Parathyroid adenoma (tissue), 2 donors: ENCODE data around the gene RAMACL.

Source experiments
- H2AFZ ChIP-seq: fragments of 300-600 bp; sonication (generic); one replicate; pipeline ENCODE4 v1.7.0; 2017; ENCODE audit warnings: antibody characterized with exemption, mild to moderate bottlenecking
- H3K27ac ChIP-seq: fragments of 300-600 bp; sonication (generic); one replicate; pipeline ENCODE4 v1.7.0; 2017
- H3K27me3 ChIP-seq: fragments of 300-600 bp; sonication (generic); one replicate; pipeline ENCODE4 v1.7.0; 2017; ENCODE audit warnings: low read length; ENCODE audit not compliant: control insufficient read depth, insufficient read depth
- H3K36me3 ChIP-seq: fragments of 300-600 bp; sonication (generic); one replicate; pipeline ENCODE4 v1.7.0; 2017; ENCODE audit warnings: low read length; ENCODE audit not compliant: control insufficient read depth, insufficient read depth
- H3K4me1 ChIP-seq: fragments of 300-600 bp; sonication (generic); one replicate; pipeline ENCODE4 v1.7.0; 2017; ENCODE audit warnings: control low read depth
- H3K4me2 ChIP-seq: fragments of 300-600 bp; sonication (generic); one replicate; pipeline ENCODE4 v1.7.0; 2017; ENCODE audit warnings: low read length
- H3K4me3 ChIP-seq: fragments of 300-600 bp; sonication (generic); one replicate; pipeline ENCODE4 v1.7.0; 2017; ENCODE audit warnings: low read depth, low read length
- H3K79me2 ChIP-seq: fragments of 300-600 bp; sonication (generic); one replicate; pipeline ENCODE4 v1.7.0; 2017; ENCODE audit warnings: control low read depth
- H3K9ac ChIP-seq: fragments of 300-600 bp; sonication (generic); one replicate; pipeline ENCODE4 v1.7.0; 2017; ENCODE audit warnings: mild to moderate bottlenecking
- H3K9me3 ChIP-seq: fragments of 300-600 bp; sonication (generic); one replicate; pipeline ENCODE4 v1.7.0; 2017; ENCODE audit warnings: low read length; ENCODE audit not compliant: control insufficient read depth
- TF ChIP-seq, protein P1 (sequence below): fragments of 300-600 bp; sonication (generic); IDR thresholded peaks from one replicate; pipeline ENCODE4 v1.7.0; 2017; ENCODE audit warnings: antibody characterized with exemption, mild to moderate bottlenecking
- donor health status: primary hyperparathyroidism.

RAMACL gene

GRCh38 chr6:166575205-166575604, 11.3 kb downstream of the RAMACL start:
- no peaks in the 10 kb centered on the region for H3K36me3 ChIP-seq
- H3K27ac ChIP-seq = no peak overlapping the region
- H3K4me3 ChIP-seq = no peak overlapping the region
- no peaks in the 10 kb centered on the region for H3K27me3 ChIP-seq
- H3K9ac ChIP-seq = no peak overlapping the region
- H3K79me2 ChIP-seq = peaks cover 54% of the 10 kb centered on the region
- no peak overlapping the region for H2AFZ ChIP-seq
- H3K4me1 ChIP-seq = peaks cover 20% of the 10 kb centered on the region
- no peak overlapping the region for H3K4me2 ChIP-seq
- TF ChIP-seq, protein P1, sequence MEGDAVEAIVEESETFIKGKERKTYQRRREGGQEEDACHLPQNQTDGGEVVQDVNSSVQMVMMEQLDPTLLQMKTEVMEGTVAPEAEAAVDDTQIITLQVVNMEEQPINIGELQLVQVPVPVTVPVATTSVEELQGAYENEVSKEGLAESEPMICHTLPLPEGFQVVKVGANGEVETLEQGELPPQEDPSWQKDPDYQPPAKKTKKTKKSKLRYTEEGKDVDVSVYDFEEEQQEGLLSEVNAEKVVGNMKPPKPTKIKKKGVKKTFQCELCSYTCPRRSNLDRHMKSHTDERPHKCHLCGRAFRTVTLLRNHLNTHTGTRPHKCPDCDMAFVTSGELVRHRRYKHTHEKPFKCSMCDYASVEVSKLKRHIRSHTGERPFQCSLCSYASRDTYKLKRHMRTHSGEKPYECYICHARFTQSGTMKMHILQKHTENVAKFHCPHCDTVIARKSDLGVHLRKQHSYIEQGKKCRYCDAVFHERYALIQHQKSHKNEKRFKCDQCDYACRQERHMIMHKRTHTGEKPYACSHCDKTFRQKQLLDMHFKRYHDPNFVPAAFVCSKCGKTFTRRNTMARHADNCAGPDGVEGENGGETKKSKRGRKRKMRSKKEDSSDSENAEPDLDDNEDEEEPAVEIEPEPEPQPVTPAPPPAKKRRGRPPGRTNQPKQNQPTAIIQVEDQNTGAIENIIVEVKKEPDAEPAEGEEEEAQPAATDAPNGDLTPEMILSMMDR = no peak
- no peaks in the 10 kb centered on the region for H3K9me3 ChIP-seq

DNA sequence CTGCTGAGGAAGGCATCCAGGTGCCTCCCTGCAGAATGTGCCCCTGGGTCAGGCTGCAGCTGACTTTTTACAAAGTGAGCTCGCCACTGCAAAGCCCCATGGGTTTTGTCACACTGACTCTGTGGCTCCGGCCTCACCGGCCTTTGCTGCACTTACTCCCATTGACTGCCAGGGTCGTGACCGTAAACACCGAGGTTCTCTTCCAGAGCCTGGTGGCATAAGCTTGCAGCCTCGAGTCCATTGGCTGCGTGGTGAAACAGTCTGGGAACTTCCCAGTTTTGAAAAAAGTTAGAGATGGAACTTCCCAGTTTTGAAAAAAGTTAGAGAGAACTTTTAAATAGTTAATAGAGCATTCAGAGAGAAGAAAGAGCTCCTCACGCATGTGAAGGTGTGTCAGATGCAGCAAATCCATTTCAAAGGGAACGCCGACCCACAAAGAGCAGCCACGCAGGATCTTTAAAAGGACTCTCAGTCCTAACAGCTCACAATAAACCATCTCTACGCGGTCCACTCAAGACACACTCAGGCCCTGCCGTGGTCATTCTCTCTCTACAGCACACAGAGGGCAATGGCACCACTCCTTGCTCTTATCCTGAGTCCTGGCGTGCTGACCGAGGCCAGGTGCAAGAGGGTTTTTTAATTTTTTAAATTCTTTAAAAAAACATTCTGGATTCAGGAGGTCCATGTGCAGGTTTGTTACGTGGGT, 12.8 kb downstream of the RAMACL start:
- no peak overlapping the region for H2AFZ ChIP-seq
- no peak overlapping the region for H3K27ac ChIP-seq
- no peaks in the 10 kb centered on the region for H3K36me3 ChIP-seq
- no peak overlapping the region for H3K9ac ChIP-seq
- H3K4me1 ChIP-seq = peaks cover 21% of the 10 kb centered on the region
- H3K27me3 ChIP-seq = no peaks in the 10 kb centered on the region
- H3K79me2 ChIP-seq = peaks cover 55% of the 10 kb centered on the region
- no peak overlapping the region for H3K4me3 ChIP-seq
- H3K4me2 ChIP-seq = no peak overlapping the region
- TF ChIP-seq, protein P1 = no peak
- H3K9me3 ChIP-seq = no peaks in the 10 kb centered on the region

DNA sequence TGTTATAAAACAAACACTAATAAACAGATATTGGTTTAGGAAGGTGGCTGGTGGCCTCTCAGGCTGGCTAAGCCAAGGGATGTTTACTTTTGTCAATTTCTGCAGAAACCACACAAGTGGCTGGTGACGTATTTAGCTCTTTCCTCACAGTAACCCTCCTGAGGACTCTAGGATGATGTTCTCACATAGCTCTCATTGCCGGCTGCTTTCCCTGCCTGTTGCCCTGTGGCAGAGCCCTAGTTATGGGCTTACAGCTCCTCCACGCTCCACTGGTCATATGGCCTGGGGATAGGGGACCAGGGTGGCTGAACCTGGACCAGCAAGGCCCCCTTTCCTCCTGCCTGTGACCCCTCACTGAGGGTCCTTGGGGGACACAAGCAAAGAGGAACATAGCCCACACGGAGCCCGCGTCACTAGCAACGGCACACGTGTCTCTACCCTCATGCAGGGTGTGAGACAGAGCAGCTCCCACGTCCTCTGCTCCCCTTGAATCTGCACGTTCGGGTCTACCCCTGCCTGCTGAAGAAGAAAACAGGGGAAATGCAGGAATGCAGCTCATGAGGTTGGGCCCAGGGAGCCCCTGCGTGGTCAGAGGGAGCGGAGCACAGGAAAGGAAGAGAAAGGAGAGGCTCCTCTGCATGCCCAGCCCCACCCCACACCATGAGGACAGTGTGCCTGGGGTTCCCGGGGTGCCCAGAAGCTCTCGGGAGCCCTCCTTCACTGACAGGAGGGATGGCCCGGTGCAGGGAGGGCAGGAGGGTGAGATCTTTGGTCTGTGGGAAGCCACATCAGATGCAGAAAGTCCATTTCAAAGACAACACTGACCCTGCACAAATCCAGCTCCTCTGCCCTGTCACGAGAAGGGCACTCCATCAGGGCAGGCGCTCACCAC, 13.9 kb downstream of the RAMACL start:
- Histone ChIP-seq H3K27me3 (no peaks in the 10 kb centered on the region), H2AFZ (peak overlapping the region; percentile 27), H3K4me2 (no peak overlapping the region), H3K9ac (no peak overlapping the region), H3K4me1 (peaks cover 21% of the 10 kb centered on the region), H3K27ac (peak overlapping the region; percentile 66), H3K79me2 (peaks cover 54% of the 10 kb centered on the region), H3K9me3 (no peaks in the 10 kb centered on the region), H3K36me3 (no peaks in the 10 kb centered on the region), H3K4me3 (no peak overlapping the region)
- TF ChIP-seq, protein P1 = no peak

DNA sequence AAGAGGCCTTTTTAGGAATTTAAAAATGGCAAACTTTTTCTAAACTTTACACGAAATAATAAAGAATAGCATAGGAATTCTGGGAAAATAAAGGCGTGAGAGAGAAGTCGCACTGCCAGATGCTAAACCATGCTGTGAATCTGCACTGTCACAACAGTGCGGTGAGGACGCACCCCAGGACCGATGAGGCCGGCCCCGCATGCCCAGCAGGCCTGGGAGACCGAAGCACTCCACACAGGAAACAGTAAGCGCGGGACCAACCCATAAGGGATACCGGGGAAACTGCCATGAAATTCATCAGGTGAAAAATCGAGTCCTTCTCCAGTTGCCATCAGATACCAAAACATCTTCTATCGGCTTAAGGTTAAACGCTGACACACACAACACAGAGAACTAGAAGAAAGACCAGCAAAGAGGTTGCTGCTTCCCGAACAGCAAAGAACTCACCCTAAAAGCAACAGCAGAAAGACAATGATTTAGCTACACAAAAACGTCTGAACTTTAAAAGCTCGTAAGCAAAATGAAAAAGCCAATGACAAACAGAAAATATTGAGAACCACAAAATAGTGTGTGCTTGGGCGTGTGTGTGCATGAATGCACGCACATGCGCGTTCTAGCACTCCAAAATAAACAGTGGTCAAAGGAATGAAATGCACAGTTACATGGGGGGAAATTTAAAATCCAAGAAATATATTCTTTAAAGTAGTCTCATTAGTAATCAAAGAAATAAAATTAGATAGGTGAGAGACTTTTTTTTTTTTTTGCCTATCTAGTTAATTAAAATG, 15.4 kb downstream of the RAMACL start:
- Histone ChIP-seq H3K9ac (no peak overlapping the region), H3K4me3 (no peak overlapping the region), H3K9me3 (no peaks in the 10 kb centered on the region), H3K36me3 (no peaks in the 10 kb centered on the region), H2AFZ (peak overlapping the region; percentile 49), H3K27me3 (no peaks in the 10 kb centered on the region), H3K4me1 (peaks cover 21% of the 10 kb centered on the region), H3K27ac (peak overlapping the region; percentile 48), H3K79me2 (peaks cover 56% of the 10 kb centered on the region), H3K4me2 (peak overlapping the region; percentile 40)
- TF ChIP-seq, protein P1 = no peak
